ENCODE results near the gene ZNF566.
"Not testable (repeated sequence)": the region's sequence is repeated elsewhere in the genome, so short reads cannot be mapped to it uniquely, and the experiment has no call there.

The ZNF566 gene

DNA sequence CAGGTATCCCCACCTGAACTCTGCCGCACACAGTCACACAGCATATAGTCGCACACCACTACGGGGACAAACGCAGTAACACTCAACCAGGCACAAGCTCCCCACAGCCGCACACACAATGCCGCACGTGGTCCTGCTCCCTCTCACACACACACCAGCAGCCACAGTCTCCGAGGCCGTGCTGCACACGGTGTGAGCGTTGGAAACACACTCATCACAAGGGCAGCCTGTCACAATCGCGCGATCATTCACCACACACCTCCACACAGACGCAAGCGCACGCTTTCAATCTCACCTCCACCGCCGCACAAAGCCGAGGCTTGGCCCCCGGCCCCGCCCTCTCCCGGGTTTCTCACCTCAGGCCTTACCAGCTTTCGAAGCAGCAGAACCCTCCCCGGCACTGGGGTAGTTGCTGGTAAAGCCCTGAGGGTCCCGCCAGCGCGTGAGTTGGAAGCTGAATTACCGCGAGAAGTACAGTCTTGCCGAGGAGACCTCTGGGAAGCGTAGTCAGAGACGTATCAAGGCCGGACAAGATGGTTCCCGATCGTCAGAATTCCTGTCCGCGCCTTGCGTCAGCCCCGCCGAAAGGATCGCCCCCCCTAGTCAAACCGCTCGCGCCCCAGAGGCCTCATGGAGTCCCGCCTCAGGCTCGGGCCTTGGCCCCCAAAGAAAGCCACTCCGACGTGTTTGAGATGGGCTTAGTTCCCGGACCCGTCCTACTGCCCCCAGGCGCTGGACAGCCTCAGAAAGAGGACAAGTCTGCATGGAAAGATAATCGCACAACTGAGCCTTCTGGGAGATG is at the start of gene ZNF566:
ZNF566 (minus strand) TSS at position 444 of the 802 bp plus-strand sequence. CDS start 13,004 bp downstream, outside the sequence.
- peak; percentile 80 to 81 for DNase-seq

DNA sequence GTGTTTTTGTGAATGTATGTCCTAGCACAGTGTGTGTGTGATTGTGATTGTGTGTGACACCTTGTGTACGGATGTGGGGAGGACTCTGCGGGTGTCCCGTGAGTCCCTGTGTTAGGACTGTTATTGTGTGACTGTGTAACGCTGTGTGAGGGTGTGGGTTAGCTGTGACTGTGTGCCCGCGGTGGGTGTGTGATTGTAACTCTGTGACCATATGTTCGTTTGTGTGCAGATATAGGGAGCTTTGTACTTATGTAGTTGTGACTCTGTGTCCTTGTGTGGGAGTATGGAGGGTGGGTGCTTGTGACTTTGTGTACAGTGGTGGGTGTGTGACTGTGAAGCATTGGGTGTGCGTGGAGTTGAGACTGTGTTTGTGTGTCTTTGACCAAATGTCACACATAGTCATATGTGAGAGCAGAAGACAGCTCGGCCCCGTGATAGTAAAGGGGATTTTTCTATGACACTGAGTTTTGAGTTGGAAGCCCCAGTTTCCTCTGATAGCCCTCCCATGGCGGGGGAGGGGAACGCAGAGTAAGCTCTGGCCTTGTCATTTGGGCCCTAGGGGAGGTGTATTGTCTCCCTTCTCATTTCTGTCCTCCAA is 39.7 kb upstream of the ZNF566 start:
- DNase-seq = peak; percentile 0 to 7

DNA sequence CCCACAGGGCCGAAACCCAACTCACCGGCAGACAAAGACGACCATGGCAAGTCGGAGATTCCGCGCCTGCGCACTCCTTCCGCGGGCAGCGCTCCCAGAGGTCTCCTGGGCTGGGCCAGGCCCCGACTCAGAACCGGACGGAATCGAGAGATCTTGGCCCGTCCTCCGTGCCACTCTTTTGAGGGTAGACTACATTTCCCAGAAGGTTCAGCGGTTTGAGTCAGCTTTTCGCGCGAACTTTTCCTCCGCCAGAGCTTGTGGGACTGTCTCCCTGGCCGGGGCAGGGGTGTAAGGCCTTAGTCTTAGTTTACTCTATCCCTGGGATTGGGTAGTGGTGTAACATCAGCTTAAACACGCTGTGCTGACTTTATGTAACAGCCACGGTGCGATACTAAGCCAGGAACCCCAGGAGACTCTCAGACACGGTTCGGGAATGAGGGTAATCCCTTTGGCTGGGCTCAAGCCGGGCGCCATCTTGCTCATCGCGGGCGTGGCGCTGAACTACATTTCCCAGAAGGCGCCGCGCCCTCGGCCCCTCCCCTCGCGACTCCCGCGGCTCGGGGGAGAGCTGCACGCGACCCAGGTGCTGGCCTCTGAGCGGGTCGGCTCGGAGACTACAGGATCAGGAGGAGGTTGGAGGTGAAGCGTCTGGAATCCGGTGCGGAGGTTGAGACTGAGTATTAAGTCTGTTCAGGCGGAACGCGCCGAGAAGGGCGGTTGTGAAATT is 39.0 kb upstream of the ZNF566 start, which contains the start of gene ZNF260:
ZNF260 (minus strand) TSS at position 78 of the 727 bp plus-strand sequence. CDS start 13,033 bp downstream, outside the sequence.
- DNase-seq = peak; percentile 87 to 88

DNA sequence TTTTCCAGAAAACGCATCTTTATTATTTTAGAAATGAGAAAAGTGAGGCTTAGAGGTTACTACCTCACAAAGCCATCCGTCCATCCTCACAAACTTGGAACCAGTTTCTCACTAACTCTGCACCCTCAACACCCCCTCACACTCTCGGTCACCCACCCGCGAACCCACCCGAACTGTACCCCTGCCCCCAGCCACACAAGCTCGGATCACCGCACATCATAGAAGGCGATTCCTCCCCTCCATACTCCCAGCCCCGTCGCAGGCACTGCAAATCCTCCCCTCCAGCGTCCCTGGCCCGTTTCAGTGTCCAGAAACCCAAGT is 38.5 kb upstream of the ZNF566 start:
- no peak for DNase-seq

DNA sequence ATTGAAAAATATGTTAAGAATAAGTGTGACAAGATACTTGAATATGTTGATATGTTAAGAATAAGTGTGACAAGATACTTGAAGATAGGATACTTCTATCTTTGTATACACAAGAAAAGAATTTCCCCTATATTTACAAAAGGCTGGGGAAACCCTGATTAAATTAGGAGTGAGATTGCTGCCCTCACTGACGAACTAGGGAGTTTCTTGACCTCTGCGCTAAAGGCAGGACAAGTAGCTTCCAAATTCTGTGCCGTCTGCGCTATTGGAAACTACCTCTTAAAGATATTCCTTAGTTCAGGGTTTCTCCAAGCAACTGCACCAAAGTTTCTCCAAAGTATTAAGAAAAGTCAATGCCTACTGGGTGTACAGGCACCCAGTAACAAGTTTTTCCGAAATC is 38.0 kb upstream of the ZNF566 start:
- DNase-seq = no peak

DNA sequence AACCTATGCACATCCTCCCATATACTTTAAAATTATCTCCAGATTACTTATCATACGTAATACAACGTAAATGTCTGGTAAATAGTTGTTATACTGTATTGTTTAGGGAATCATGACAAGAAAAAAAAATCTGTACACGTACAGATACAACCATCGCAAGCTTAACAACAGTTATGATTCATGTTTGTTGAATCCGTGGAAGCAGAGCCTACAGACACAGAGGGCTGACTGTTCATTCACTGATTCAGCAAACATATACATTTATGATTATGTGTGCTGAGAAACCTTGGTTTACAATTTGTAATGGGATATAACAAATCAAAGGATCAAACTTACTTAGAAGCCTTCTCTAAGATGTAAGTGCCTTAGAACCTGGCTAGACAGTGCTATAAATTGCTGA is 37.2 kb upstream of the ZNF566 start:
- DNase-seq = no peak

DNA sequence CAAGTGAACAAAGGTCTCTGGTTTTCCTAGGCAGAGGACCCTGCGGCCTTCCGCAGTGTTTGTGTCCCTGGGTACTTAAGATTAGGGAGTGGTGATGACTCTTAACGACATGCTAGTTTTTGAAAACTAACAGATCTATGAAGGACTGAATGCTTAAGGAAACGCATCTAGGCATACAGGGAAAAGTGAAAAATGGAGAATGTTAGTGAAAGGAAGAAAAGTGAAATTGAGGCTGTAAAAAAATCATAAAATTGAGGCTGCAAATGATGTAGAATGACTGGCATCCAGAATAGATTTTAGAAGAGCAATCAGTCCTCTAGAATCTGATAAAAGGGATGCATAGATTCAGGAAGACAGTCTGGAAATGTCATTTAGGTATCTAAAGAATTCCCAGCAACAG is 35.3 kb upstream of the ZNF566 start:
- no peak for DNase-seq

DNA sequence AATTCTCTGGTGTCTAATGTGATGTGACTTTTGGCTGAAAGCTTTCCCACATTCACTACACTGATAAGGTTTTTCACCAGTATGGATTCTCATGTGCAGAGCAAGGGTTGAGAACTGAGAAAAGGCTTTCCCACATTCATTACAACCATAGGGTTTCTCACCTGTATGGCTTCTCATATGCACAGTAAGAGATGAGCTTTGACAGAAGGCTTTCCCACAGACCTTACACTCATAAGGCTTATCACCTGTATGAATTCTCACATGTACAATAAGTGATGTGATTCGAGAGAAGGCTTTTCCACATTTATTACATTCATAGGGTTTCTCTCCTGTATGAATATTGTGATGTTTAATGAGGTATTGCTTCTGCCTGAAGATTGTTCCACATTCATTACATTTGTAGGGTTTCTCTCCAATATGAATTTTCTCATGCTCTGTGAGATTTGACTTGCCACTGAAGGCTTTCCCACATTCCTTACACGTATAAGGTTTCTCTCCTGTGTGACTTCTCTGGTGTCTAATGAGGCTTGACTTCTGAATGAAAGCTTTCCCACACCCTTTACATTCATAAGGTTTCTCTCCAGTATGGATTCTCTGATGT is 24.8 kb upstream of the ZNF566 start:
- no peak for DNase-seq

DNA sequence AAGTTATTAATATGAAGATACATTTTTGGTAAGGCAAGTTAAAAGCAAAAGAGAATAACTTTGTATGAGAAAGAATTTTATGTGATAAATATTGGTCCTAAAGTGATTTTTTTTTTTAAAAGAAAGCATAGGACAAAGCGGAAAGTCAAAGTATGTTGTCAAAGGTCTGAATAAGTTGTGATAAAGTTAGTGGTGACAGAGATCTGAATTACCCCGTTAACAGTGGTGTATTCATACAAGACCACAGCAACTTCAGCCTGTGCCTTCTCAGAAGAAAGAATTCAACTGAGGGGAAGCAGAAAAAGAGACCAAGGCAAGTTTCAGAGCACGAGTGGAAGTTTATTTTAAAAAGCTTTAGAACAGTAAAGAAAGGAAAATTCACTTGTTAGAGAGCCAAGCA is 19.0 kb upstream of the ZNF566 start:
- no peak for DNase-seq

DNA sequence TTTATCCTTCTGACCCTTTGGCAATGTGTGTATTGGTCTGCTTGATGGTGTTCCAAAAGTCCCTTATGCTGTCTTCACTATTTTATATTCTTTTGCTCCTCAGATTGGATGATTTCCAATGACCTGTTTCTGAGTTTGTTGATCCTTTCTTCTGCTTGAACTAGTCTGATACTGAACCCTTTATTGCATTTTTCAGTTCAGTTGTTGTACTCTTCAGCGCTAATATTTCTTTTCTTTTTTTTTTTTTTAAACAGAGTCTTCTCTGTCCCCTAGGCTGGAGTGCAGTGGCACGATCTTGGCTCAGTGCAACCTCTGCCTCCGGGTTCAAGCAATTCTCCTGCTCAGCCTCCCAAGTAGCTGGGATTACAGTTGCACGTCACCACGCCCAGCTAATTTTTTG is 12.6 kb upstream of the ZNF566 start:
- DNase-seq = no peak

DNA sequence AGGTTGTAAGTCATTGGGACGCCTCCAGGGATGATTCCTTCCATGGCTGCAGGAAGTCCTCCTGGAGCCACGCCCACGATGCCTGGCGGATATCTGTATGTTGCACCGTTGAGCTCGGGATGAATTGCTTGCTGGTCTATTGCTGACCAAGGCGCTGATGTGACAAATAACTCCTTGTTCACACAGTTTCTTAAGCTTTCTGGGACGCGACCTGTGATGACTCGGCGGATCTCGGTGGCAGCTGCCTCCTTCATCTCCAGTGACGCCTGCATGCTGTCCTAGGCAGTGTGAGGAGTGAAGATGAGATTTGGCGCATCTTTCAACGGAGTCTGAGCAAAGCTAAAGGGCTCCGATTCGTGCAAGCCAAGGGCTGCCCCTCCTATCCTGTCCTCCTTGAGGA is 7.6 kb upstream of the ZNF566 start:
- no peak for DNase-seq

DNA sequence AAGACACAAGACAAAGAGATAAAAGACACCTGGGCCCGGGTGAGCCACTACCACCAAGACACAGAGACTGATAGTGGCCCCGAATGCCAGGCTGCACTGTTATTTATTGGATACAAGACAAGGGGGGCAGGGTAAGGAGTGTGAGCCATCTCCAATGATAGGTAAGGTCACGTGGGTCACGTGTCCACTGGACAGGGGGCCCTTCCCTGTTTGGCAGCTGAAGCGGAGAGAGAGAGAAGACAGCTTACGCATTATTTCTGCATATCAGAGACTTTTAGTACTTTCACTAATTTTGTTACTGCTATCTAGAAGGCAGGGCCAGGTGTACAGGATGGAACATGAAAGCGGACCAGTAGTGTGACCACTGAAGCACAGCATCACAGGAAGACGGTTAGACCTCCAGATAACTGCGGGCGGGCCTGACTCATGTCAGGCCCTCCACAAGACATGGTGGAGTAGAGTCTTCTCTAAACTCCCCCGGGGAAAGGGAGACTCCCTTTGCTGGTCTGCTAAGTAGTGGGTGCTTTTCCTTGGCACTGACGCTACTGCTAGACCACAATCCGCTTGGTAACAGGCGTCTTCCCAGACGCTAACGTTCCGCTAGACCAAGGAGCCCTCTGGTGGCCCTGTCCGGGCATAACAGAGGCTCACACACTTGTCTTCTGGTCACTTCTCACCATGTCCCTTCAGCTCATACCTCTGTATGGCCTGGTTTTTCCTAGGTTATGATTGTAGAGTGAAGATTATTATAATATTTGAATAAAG is 3.5 kb upstream of the ZNF566 start:
- DNase-seq = peak; percentile 8 to 21

DNA sequence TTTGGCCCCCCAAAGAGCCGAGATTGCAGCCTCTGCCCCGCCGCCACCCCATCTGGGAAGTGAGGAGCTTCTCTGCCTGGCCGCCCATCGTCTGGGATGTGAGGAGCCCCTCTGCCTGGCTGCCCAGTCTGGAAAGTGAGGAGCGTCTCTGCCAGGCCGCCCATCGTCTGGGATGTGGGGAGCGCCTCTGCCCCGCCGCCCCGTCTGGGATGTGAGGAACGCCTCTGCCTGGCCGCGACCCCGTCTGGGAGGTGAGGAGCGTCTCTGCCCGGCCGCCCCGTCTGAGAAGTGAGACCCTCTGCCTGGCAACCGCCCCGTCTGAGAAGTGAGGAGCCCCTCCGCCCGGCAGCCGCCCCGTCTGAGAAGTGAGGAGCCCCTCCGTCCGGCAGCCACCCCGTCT is 1.5 kb upstream of the ZNF566 start:
- not testable (repeated sequence) for DNase-seq

DNA sequence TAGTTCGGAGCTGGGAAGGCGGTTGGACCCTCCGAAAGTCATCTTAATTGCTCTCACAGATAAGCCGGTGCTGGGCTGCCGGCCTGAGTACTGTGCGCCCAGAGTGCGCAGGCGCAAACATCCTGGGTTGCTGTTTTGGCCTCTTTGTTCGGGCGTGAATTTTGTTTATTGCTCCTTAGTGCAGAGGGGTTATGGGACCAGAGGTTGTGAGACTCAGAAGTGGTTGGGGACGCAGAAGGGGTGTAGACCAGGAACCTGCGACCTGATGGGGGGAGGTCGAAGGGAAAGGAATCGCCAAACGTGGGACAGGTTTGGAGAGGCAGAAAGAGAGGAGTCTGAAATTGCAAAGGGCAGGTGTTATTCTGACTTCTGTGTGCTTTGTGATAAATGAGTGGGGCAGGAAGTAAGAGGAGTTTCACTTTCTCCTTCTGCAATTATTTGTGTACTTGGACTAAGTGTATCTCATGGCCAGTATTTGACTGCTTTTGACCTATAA is 607 bp upstream of the ZNF566 start:
- peak; percentile 56 to 62 for DNase-seq

DNA sequence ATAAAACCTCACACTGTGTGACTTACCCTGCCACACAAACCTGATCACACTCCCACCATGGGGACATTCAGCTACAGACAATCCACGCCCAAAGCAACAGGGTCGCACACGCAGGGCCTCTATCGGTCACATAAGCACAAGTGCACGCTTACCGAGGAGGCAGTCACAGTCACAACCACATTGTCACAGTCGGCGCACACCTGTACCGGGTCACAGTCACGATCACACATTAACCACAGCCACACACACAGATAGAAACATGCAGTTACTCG is 579 bp downstream of the ZNF566 start:
- DNase-seq = no peak

DNA sequence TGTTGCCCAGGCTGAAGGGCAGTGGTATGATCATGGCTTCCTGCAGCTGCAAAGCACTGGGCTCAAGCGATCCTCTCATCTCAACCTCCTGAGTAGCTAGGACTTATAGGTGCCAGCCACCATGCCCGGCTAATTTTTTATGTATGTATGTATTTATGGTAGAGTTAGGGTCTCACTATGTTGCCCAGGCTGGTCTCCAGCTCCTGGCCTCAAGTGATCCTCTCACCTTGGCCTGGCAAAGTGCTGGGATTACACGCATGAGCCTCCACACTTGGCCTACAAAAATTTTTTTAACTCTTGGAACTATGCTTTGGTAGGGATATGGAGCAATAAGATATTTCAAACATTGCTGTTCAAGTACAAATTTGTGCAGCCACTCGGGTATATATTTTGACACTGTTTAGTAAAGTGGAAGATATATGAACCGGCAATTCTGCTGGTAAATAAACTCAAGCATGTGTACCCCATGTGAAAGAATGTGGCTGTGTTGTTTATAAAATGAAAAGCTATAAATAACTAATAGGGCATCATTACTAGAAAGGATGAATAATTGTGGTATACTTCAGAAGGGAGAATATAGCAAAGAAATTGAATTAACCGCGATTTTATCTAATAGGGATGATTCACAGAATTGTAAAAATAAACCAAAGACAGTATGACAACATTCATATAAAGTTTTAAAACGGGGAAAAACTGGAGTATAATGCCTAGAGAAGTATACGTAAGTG is 1.1 kb downstream of the ZNF566 start:
- no peak for DNase-seq

DNA sequence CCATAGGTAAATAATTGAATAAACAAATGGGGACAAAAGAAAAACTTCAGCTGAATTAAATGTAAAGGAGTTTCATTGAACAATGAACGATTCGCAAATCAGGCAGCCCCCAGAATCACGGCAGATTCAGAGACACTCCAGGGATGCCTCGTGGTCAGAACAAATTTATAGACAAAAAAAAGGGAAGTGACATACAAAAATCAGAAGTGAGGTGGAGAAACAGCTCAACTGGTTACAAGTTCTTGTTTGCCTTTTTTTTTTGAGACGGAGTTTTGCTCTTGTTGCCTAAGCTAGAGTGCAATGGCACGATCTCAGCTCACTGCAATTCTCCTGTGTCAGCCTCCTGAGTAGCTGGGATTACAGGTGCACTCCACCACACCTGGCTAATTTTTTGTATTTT is 5.7 kb downstream of the ZNF566 start:
- DNase-seq = no peak

DNA sequence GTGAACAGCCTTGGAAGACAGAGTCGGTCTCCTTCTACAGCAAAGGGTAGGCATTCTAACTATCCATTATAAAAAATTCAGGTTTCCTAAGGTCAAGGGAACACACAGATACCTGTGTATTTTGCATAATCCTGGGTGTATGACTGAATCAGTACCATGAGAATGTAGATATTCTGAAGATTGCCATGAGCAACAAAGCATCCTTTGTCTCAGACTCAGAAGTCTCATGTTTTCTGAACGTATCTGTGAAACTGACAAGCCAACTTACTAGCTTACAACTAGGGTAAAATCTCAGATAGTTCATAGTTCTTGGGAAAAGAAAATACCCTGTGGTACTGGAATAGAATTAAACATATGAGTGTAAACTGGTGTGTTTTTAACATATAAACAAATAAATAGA is 6.5 kb downstream of the ZNF566 start:
- DNase-seq = no peak

DNA sequence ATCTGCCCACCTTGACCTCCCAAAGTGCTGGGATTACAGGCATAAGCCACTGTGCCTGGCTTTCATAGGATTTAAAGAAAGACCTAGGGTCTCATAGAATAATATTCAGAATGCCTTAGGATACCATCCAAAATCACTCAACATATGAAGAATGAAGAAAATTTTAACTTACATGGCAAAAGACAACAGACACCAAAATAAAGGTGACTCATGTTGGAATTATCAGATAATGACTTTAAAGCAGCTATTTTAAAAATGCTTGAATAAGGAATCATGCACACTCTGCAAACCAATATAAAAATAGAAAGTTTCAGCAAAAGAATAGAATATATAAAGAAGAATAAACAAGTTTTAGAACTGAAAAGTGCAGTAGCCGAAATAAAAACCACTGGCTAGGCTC is 29.3 kb downstream of the ZNF566 start:
- no peak for DNase-seq

DNA sequence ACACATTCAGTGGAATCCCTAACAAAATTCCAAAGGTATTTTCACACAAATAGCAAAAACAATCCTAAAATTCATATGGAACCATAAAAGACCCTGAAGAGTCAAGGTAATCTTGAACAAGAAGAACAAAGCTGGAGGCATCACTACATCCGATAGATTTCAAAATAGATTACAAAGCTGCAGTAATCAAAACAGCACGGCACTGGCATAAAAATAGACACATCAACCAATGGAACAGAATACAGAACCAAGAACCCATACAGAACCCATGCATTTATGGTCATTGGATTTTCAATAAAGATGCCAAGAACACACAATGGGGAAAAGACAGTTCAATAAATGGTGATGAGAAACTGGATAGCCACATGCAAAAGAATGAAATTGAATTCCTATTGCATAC is 32.5 kb downstream of the ZNF566 start:
- no peak for DNase-seq

DNA sequence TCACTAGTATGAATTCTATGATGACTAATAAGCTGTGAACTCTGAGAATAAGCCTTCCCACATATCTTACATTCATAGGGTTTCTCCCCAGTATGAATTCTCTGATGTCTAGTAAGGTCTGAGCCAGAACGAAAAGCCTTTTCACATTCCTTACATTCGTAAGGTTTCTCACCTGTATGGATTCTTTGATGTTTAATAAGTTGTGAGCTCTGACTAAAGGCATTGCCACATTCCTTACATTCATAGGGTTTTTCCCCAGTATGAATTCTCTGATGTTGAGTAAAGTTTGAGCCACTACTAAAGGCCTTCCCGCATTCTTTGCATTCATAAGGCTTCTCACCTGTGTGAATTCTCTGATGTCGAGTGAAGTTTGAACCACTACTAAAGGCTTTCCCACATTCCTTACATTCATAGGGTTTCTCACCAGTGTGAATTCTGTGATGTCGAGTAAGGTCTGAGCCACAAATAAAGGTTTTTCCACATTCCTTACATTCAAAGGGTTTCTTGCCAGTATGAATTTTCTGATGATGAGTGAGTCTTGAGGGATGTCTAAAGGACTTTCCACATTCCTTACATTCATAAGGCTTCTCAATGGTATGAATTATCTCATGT is 40.2 kb downstream of the ZNF566 start:
- no peak for DNase-seq

DNA sequence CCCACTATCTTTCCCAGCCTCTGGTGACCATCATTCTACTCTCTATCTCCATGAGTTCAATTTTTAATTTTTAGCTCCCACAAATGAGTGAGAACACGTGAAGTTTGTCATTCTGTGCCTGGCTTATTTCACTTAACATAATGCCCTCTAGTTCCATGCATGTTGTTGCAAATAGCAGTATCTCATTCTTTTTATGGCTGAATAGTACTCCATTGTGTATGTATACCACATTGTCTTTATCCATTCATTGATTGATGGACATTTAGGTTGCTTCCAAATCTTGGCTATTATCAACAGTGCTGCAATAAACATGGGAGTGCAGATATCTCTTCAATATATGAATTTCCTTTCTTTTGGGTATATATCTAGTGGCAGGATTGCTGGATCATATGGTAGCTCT is 48.0 kb downstream of the ZNF566 start:
- DNase-seq = no peak

Data from stimulated activated CD4-positive, alpha-beta T cell treated with anti-CD3 and anti-CD28 coated beads, Interleukin-2, amount 100 ng/mL, for 48 hours (primary cell).